GM19025 (cell line): ENCODE measurements around the gene CDK14.

Experiments
- ATAC-seq: cut with Tn5 transposase; IDR thresholded peaks from one replicate; pipeline ENCODE4 v1.9.1; 2021; ENCODE audit warnings: mild to moderate bottlenecking, low read depth, moderate library complexity; ENCODE audit not compliant: unreplicated experiment

Gene CDK14

DNA sequence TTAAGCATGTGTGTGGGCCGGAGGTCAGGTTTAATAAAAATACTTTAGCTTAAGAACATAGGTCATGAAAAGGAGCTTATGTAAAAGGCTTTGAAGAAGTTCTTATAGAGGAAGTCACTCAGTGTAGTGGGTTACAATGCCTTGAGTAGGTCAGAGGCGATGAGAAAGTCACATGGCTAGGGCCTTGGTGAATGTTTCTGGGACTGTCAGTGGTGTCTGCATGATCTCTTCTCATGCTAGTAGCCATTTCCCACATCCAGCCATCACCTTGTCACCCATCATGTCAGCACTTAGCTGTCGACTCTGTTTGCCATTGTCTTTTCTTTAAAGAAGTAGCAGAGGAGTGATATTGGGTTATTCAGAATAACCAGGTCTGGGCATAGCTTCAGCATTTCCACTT is 236.6 kb downstream of the CDK14 start:
- no peak for ATAC-seq

DNA sequence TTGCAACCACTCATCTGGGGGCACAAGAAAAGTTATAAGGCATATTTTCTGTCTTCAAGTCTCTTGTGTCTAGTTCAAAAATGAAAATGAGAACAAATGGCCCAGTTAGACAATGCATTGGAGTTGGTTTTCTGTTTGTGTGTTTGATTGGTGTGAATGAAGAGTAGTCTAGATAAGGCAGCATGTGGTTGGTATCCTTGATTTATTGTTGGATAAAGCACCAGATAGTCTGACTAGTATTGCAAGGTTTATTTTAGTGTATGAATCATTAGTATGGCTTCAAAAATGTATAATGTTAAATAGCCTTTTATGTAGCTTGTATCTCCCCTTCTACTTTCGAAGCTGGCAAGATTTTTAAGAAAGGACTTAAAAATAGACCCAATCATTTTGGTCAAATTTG is 237.3 kb downstream of the CDK14 start:
- no peak for ATAC-seq

DNA sequence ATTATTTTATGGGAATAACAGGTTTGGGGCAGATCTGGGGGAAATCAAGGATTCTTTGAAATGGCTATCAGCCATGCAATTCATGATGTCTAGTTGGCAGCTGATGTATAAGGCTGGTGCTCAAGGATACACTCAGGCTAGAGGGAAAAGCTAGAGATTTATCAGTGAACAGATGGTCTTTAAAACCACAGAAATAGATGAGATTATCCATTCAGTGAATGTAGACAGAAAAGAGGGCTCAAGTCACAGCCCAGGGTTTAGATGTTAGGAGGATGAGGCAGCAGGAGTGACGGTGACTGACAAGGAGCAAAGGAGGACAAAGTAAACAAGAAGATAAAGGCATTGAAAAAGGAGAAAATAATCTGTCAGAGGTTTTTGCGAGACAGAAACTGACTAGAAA is 238.7 kb downstream of the CDK14 start:
- no peak for ATAC-seq

DNA sequence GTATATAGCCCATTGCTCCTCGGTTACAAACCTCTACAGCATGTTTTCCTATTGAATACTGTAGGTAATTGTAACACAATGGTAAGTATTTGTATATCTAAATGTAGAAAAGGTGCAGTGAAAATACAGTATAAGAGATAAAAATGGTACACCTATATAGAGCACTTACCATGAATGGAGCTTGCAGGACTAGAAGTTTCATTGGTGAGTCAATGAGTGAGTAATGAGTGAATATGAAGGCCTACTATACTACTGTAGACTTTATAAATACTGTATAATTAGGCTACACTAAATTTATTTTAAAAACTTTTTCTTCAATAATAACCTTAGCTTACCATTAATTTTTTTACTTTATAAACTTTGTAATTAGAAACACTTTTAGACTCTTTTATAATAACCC is 239.7 kb downstream of the CDK14 start:
- no peak for ATAC-seq

DNA sequence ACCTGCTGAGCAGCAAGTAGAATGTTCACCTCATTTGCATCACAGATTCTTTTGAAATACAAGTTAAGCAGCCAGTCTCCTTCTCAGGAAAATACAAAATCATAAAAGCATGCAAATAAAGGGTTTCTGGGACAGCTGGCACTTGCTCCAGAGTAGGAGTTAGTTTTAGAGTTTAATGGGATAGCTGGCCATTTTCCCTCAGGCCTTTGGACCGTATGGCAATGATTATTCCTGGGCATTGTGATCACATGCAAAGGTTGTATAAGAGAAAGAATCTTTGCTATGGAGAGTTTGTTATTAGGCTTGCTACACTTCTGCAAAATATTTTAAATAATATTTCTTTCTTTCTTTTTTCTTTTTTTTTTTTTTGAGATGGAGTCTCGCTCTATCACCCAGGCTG is 240.8 kb downstream of the CDK14 start:
- ATAC-seq, result no peak

DNA sequence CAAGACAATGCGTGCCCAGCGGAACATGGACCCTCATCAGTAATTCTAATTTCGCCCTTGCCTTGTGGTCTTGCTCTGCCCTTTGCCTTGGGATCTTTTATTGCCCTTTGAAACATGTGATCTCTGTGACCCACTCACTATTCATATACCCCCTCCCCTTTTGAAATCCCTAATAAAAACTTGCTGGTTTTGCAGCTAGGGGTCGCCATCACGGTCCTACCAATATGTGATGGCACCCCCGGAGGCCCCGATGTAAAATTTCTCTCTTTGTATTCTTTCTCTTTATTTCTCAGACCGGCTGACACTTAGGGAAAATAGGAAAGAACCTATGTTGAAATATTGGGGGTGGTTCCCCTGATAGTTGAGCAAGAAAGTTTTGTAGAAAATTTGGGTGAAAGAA is 242.7 kb downstream of the CDK14 start:
- no peak for ATAC-seq

DNA sequence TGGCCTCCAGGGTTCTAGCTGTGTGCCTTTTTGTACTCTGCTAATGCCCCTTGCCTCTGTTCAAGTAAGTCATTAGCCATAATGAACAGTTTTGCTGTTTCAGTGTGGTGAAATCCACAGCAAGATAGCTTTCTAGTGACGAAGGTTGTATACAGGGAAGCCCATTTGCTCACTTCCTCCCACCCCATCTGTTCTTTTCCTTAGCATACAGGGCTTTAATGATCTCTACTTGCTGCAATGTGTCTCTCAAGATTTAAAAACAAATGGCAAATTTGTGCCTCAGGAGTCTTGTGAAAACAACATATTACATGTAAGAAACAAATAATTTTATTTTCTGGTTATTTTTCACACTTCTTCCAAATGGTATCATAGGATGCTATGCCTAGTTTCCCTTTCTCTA is 243.2 kb downstream of the CDK14 start:
- ATAC-seq, result no peak

DNA sequence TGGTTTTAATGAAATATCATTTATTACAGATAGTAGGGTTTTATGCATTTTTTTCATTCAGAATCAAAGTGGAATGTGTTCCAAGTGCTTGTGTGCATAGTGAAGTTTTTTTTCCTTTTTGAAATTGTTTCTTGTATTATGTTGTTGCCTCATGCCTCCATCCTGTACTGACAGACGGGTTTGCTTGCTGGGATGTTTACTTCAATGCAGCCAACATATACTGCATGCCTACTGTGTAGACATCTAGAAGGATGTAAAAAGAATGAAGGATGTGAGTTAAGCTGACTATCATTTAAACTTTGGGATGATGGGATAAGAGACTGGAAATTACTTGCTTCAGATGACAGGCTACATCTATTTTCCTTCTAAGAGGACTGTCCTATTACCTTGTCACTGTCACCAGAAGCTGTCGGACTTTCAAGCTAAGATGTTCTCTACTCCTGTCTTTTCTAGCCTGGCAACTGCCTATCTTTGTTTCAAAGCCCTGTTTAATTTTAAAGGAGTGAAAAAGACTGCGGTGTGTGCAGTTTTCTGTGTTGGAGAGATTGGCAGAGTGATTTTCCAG is 243.7 kb downstream of the CDK14 start:
- no peak for ATAC-seq

DNA sequence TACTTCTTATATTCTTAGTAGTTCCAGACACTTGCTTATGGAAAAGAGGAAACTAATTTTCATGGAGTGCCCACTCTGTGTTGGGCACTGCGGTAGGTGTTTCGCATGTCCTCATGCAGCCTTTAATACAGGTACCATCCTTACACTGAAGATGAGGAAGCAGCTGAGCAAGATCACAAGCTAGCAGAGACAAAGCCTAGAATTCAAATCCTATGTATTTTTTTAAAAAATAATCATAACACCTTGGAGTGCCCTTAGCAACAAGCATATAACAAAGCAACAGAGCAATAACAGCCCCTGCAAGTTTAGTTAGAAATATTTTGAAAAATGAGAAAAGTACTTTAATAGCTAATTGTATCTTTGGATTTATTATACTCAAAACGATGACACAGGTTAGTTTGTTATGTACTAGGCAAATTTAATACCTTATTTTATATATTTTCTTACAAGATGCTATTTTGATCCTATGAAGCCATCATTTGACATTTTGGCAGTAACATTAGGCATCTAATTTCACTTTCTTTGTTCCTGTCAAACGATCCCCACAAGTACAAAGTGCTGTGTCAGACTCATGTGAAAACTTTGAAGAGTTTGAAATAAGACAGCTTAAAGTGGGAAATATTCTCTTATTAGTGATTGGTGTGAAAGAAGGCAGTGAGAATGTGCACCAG is 245.8 kb downstream of the CDK14 start:
- ATAC-seq, result no peak

DNA sequence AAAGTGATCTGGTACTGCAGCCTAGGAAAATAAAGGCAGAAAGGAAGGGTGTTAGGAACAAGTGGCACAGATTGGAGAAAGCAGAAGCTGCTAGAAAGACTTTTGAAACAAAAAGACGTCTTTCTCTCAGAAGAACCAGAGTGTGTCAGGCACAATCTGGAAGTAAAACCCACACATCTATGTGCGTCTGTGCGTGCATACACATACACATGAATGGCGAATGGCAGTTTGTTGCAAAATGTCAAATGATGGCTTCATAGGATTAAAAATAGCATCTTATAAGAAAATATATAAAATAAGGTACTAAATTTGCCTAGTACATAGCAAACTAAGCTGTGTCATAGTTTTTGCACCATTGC is 246.3 kb downstream of the CDK14 start:
- no peak for ATAC-seq

DNA sequence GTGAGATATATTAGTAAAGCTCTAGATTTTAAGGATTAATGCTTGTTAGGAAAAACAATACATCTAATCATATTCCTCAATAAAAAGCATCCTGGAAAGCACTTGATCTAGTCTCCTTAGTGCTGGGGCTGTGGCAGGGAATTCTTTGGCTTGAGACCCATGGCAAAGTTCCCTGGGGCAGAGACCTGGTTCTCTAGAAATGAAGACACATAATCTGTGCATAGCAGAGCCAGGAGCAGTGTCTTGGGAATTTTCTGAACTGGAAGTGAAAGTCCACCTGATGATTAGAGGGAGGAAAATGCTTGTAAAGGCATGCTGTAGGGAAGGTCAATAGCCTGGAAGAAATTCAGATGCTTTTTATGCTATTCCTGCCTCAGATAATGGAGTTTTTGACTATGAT is 247.4 kb downstream of the CDK14 start:
- ATAC-seq, result no peak

DNA sequence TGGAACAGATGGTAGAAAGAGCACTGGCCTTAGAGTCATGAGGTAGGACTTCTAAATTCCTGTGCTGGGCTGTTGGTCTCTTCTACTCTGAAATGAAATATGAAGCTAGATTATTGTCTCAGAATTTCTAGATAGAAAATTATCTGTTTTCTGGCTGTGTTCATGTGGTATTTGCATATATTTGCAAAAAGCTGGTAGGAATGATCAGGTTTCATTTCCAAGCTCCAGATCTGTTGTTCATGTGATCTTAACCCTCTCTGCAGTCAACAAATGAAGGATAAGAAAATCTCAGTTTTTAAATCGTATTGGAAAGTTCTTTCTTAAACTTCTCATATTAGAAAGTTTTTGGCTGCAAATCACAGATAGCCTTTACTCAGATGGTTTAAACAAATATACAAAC is 248.3 kb downstream of the CDK14 start:
- no peak for ATAC-seq

DNA sequence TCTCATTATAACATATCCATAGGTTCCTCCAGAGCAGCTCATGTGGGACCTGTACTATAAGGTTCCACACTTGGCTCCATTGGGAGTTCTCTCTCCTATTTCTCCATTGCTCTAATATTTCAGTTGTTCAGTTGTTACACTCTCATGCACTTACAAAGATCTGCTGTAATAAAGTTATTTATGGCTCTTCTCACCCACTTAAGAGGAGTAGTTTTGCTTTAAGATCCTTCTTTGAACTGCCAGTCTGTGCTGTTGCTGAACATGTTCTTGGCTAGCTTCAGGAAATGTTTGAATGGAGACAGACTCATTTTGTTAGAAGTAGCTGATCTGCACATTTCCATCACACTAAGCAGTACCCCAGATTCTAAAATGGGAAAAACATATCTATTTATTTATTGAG is 250.1 kb downstream of the CDK14 start:
- no peak for ATAC-seq

DNA sequence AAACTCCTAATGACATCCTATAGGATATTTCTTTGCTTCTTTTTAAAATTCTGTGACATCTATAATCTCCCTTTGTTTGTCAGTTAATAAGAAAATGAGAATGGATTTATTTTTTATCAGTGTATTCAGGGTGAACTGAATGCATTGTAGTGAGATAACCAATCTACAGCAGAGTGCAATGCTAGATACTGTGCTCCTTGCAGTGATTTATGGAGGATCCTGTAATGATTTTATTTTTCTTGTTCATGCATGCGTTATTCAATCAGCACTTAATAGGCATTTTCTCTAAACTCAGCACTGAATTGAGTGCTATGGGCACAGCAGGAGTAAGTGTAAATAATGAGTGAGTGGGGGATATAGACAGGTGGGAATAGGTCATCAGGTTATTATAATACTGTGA is 253.9 kb downstream of the CDK14 start:
- no peak for ATAC-seq

DNA sequence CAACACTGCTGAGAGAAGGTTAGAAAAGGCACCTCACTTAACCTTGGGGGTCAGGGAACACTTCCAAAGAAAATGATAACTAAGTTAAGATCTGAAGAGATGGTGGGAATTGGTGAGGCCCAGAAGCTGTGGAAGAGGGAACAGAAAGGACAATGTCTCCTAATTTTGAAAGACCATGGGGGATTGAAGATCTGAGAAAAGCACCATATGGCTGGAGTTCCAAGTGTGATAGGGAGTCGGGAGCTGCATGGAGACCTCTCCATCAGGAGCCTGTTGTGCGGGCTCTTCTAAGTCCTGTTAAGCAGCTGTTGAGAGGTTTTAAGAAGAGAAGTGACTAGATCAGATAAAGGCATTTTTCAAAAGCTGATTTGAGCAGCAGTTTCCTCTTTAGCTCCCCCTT is 254.3 kb downstream of the CDK14 start:
- no peak for ATAC-seq

DNA sequence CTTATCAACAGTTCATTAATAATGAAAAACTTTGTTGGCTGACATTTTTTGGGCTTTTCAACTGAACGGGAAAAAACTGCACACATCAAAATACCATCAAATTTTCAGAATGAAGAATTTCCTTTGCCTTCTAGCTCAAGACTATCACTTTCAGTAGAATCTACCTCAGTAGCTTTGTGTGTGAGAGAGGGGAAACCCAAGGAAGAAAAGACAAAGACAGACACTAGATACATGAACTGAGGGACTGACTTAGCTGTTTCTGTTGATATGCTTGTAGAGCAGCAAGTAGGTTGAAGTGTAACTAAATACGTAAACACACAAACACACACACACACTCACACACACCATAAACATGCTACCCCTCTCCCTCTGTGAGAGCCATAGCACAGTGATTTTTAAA is 257.1 kb downstream of the CDK14 start:
- peak; percentile 64 for ATAC-seq

DNA sequence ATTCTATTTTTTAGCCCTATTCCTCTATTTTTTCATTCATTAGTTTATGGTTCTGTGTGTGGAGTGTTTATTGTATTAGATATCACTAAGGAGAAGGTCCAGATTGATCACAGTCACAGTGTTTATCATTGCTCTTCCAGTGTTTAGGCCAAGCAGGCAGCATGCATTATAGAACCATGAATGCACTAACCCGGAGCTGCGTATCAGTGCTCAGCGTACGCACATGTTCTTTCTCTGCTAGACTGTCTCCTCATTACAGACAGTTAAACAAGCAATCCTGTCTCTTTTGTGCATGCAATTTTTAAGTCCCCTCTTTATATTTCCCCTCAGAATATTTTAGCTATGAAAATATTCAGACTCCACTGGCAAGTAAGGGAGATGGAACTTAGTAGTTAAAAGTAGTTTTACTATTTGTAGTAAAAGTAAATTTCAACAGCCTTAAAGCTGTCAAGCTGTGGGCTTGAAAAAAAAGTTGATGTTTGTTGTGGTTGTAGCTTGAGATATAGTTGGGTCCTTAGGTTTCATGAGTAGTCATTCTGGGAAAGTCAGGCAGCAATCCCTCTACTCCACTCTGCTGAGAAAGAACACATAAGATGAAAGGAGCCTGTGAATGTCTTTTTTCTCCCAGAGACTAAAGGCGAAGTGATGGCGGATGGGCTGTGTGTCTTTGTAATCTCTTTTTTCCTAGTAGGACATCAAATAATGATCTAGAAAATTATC is 260.4 kb downstream of the CDK14 start:
- ATAC-seq, result no peak

DNA sequence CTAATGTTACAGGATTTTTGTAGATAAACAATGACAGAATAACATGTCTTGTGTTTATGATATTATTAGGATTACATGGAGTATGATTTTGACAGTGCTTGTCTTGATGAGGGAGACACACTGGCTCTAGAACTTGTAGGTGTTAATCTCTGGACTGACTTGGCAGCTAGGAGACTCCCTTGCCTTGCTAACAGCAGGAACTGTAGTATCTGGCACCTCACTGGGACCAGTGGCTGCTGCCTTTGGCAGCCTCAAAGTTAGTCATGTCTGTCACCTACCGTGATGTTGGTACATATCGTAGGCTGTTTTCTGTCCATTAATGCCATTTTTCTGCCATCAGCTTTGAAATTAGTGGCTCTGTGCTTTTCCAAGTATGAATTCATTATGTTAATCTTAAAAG is 261.5 kb downstream of the CDK14 start:
- ATAC-seq, result no peak

DNA sequence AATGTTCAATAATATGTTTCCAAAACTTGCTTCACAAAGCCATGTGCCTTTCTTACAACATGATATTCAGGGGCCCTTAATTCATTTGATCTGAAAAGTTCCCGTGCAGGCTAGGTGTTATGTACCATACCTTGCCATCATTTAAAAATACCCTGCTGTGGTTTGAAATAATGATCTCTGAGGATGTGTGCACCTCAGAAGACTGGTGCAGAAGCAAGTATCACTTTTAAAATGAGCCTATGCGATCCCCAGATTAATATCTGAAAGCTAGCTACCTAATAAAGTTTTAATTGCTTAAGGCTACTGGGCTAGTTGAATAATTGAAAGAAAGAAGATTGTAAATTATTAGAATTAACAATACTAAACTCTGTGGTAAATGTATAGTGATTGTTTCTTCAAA is 262.4 kb downstream of the CDK14 start:
- ATAC-seq, result no peak

DNA sequence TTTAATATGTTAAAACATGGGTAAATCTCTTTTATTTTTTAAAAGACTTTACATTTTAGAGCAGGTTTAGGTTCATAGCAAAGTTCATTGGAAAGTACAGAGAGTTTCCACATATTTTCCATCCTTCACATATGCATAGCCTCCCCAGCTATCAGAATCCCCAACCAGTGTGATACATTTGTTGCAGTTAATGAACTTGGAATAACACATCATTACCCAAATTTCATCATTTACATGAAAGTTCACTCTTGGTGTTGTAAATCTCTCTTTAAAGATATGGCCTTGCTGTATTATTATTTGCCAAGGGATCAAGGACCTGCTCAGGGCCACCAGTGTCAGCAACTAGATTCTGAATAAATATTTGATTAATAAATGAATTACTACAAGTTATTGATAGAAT is 263.4 kb downstream of the CDK14 start:
- no peak for ATAC-seq

DNA sequence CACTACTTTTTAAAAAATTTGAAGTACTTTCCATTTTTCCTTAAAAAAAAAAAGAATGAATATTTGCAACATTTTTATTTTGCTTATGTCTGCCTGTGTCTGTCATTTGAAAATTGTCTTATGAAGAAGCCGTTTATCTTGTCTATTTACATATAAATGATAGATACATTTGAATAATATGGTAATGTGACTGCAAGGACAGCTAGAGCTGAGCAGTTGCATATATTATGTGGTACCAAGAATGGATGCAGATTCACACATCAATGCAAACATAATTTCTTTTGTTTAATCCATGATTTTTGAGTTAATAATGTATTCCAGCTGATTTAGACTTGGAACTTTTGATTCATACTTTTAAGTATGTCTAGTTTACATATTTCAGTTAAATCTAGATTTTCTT is 268.0 kb downstream of the CDK14 start:
- ATAC-seq, result no peak

DNA sequence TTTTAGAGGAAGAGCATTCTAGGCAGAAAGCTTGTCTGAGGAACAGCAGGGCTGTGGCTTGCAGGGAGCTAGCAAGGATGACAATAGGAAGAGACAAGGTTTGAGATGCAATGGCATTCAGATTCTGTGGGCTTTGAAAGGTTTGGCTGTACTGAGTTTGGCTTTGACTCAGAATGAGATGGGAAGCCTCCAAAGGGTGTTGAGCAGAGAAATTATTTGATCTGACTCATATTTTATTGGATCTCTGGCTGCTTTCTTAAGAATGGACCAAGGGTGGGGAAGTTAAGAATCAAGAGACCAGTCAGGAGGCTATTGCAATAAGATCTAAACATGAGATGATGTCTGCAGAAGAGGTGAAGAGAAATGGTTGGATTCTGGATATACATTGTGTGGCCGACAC is 273.2 kb downstream of the CDK14 start:
- ATAC-seq, result no peak
